HepG2 (cell line): ENCODE data around the gene IRF3. TPM values are rescaled to one million over a fixed set of nuclear protein-coding genes. Genes with fewer than 3 reads are reported as not detected.

Experiments
- AHDC1 ChIP-seq: sonication (generic); formaldehyde crosslinking; IDR thresholded peaks from 2 replicates; pipeline ENCODE4 v1.5.1; 2020; ENCODE audit warnings: mild to moderate bottlenecking, missing genetic modification reagents, borderline replicate concordance
- ARID4A ChIP-seq: sonication (generic); formaldehyde crosslinking; IDR thresholded peaks from 2 replicates; pipeline ENCODE4 v1.5.0; 2020; ENCODE audit warnings: mild to moderate bottlenecking, missing genetic modification reagents, borderline replicate concordance
- CBX5 ChIP-seq: sonication (generic); formaldehyde crosslinking; IDR thresholded peaks from 2 replicates; pipeline ENCODE4 v1.4.0; 2020; ENCODE audit warnings: missing genetic modification reagents, borderline replicate concordance
- GABPA ChIP-seq, 2 experiments: IDR thresholded peaks; 2 replicates each; pipeline ENCODE4 v1.6.1; 2011 to 2016; ENCODE audit warnings: low read depth in 2 of 2, low read length in 1 of 2, missing biosample characterization in 1 of 2, missing genetic modification characterization in 1 of 2
- GABPB1 ChIP-seq: IDR thresholded peaks from 2 replicates; pipeline ENCODE4 v1.6.1; 2016; ENCODE audit warnings: mild to moderate bottlenecking, missing genetic modification reagents, moderate library complexity, missing compliant biosample characterization
- GTF2F1 ChIP-seq: fragments of 150-350 bp; IDR thresholded peaks from 2 replicates; pipeline ENCODE4 v1.6.1; 2014; ENCODE audit warnings: low read length
- HDAC1 ChIP-seq: sonication (generic); formaldehyde crosslinking; IDR thresholded peaks from 2 replicates; pipeline ENCODE4 v1.5.1; 2020; ENCODE audit warnings: mild to moderate bottlenecking, missing genetic modification reagents
- KDM6A ChIP-seq: IDR thresholded peaks from 2 replicates; pipeline ENCODE4 v1.6.1; 2016; ENCODE audit warnings: low read depth
- PBX2 ChIP-seq: IDR thresholded peaks from 2 replicates; pipeline ENCODE4 v1.6.1; 2016; ENCODE audit warnings: control low read depth
- RBFOX2 ChIP-seq: fragments of 200-400 bp; formaldehyde crosslinking; IDR thresholded peaks from 2 replicates; pipeline ENCODE4 v1.6.1; 2017; ENCODE audit warnings: low read depth, mild to moderate bottlenecking, low read length
- SIN3A ChIP-seq: IDR thresholded peaks from 2 replicates; pipeline ENCODE4 v1.6.1; 2011; ENCODE audit warnings: low read depth, mild to moderate bottlenecking, control low read depth, low read length, borderline replicate concordance
- TFAP4 ChIP-seq: sonication (generic); IDR thresholded peaks from 2 replicates; pipeline ENCODE4 v1.6.1; 2016; ENCODE audit warnings: low read depth, borderline replicate concordance
- ZBTB26 ChIP-seq: IDR thresholded peaks from 2 replicates; pipeline ENCODE4 v1.6.1; 2016; ENCODE audit warnings: missing compliant biosample characterization, missing genetic modification reagents, borderline replicate concordance
- ZNF441 ChIP-seq: sonication (generic); formaldehyde crosslinking; IDR thresholded peaks from 2 replicates; pipeline ENCODE4 v1.7.0; 2021; ENCODE audit warnings: missing genetic modification reagents, borderline replicate concordance
- polyA plus RNA-seq, 8 experiments: library from polyadenylated mRNA; depleted of rRNA in 3 of 8; stranded (reverse) in 7 of 8; unstranded in 1 of 8; fragments of >200 nt; fragmentation: Illumina TruSeq in 4 of 8; extraction: Trizol in 4 of 8; gene quantifications; 2 replicates each; pipeline versions ENCODE4 v1.2.1 to v1.2.3, GENCODE V29; 2011 to 2016; ENCODE audit warnings: low read depth in 4 of 8, missing spikeins in 1 of 8, mixed read lengths in 1 of 8; ENCODE audit not compliant: insufficient read depth in 1 of 8
- total RNA-seq, 5 experiments: library from RNA; depleted of rRNA; stranded (reverse); fragments of >200 nt; fragmentation: Illumina TruSeq; extraction: Trizol; gene quantifications; 2 replicates each; pipeline ENCODE4 v1.2.3, GENCODE V29; 2016; ENCODE audit warnings: low read depth in 1 of 5

The IRF3 gene
- total and polyA plus RNA-seq, 2 of the 13 experiments (the other 11 are each of a cell fraction or from before 2014, with no cell fraction given), result 61.9 to 65.5 TPM

- TF ChIP-seq ZBTB26 (CRISPR knock-in tag) (0 out of 2 replicates have a peak, but pooled peaks have one; percentile 48), AHDC1 (CRISPR knock-in tag) (no peak), SIN3A (peak; percentile 55; the same call in 1 of the 2 replicates), PBX2 (CRISPR knock-in tag) (no peak), ARID4A (CRISPR knock-in tag) (peak; percentile 76), GTF2F1 (no peak), KDM6A (CRISPR knock-in tag) (no peak), GABPB1 (peak; percentile 77), HDAC1 (CRISPR knock-in tag) (peak; percentile 62), TFAP4 (peak; percentile 29; the same call in 1 of the 2 replicates), CBX5 (CRISPR knock-in tag) (0 out of 2 replicates have a peak, but pooled peaks have one; percentile 42), RBFOX2 (peak; percentile 81), ZNF441 (peak; percentile 56; the same call in 1 of the 2 replicates), GABPA (IDR thresholded peaks at IDR 0.05; ENCODE audit: low read depth, low read length) (no peak; the same call in 1 of the 2 replicates), GABPA (CRISPR knock-in tag; IDR thresholded peaks at IDR 0.05; ENCODE audit: low read depth) (peak; percentile 43; the same call in 1 of the 2 replicates)
Measured at GRCh38 chr19:49664171-49665035, 1.3 kb downstream of the IRF3 start (continued).
